22Rv1 (cell line): Measurements from ENCODE around the gene KRTAP5-1.

Source experiments
- ZFX ChIP-seq: fragments of 450-650 bp; IDR thresholded peaks from 2 replicates; pipeline ENCODE4 v1.6.1; 2017; ENCODE audit warnings: antibody characterized with exemption, borderline replicate concordance
- TF ChIP-seq, protein P1 (sequence below): fragments of 450-650 bp; IDR thresholded peaks from 2 replicates; pipeline ENCODE4 v1.5.1; 2017; ENCODE audit warnings: mild to moderate bottlenecking

DNA sequence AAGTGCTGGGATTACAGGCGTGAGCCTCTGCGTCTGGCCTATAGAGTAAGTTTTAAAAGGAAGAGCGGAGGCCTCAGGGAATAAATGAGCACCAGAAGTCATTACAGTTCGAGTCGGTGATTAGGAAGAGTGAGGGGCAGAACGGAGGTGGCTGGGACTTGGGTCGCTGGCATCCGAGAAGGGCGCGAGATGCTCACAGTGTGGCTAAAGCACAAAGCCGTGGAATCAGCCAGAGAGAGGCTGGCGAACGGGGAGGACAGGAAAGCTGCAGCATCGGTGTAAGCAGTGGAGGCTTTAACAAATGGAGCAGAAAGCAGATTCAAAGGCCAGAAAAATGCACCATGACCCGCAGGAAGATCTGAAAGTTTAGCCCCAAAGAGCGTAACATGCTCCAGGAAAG lies 39.5 kb upstream of the KRTAP5-1 start:
- TF ChIP-seq, protein P1, sequence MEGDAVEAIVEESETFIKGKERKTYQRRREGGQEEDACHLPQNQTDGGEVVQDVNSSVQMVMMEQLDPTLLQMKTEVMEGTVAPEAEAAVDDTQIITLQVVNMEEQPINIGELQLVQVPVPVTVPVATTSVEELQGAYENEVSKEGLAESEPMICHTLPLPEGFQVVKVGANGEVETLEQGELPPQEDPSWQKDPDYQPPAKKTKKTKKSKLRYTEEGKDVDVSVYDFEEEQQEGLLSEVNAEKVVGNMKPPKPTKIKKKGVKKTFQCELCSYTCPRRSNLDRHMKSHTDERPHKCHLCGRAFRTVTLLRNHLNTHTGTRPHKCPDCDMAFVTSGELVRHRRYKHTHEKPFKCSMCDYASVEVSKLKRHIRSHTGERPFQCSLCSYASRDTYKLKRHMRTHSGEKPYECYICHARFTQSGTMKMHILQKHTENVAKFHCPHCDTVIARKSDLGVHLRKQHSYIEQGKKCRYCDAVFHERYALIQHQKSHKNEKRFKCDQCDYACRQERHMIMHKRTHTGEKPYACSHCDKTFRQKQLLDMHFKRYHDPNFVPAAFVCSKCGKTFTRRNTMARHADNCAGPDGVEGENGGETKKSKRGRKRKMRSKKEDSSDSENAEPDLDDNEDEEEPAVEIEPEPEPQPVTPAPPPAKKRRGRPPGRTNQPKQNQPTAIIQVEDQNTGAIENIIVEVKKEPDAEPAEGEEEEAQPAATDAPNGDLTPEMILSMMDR, result no peak
- TF ChIP-seq ZFX, result no peak
